ENCODE data around the gene FCHO1.

DNA sequence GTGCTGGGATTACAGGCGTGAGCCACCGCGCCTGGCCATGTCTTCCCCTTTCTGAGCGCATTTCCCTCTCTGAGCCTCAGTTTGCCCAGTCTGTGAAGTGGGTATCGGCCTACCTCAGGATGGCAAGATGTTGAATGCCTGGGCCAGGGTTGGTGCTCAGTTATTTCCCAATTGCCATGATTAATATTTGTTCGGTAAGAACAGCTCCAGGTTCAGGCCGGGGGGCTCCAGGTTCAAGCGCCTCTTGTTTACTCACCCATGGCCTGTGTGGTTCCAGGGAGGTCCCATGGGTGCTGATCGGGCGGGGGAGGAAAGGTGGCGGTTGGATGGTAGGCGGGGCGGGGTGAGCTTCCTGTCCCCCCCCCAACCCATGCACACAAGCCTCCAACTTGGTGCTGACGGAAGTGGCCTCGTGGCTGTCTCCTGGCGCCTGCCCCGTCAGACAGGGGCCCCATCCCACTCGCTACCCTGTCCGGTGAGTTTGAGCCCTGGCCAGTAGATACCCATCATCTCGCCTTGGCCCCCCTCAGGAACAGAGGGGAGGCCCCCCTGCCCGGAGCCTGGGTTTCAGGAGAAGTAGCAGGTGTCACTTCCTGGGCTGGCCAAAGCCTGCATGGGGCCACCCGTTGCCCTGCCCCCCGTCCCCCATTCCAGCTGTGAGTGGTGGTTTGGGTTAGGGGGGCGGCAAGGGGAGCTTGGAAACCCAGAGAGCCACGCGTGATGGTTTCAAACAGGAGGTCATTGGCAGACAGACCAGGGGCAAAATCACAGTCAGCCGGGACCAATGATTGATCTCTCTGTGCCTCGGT is at the start of gene FCHO1:
- no peak for TF ChIP-seq ZNF274 (IDR thresholded peaks at IDR 0.05; ENCODE audit: low read depth, low read length)
- TF ChIP-seq YY1 (IDR thresholded peaks at IDR 0.05; ENCODE audit: insufficient read depth, insufficient read length), result no peak
- no peak for TF ChIP-seq SUZ12 (IDR thresholded peaks at IDR 0.05; ENCODE audit: extremely low read depth, insufficient read depth, insufficient read length)

All from NT2/D1 (cell line).